Osteoblast (primary cell): ENCODE data around the gene CCDC88B. TPM values are rescaled to one million over a fixed set of nuclear protein-coding genes. Genes with fewer than 3 reads are reported as not detected.

Source experiments
- DNase-seq: peaks from one replicate; pipeline ENCODE4 v3.0.0; 2011; ENCODE audit warnings: low spot score, mixed read lengths; ENCODE audit not compliant: insufficient read length; ENCODE audit errors: missing footprints
- H2AFZ ChIP-seq: 2 replicates; pipeline ENCODE4 v1.6.0; 2011; ENCODE audit warnings: mild to moderate bottlenecking, low read length
- H3K27ac ChIP-seq: 2 replicates; pipeline ENCODE4 v1.5.1; 2011; ENCODE audit warnings: mild to moderate bottlenecking, low read depth, low read length, moderate library complexity
- H3K27me3 ChIP-seq: 2 replicates; pipeline ENCODE4 v1.6.0; 2012; ENCODE audit warnings: mild to moderate bottlenecking, control low read depth, inconsistent platforms, low read length, moderate library complexity; ENCODE audit not compliant: insufficient read depth
- H3K36me3 ChIP-seq: 2 replicates; pipeline ENCODE4 v1.5.1; 2011; ENCODE audit warnings: mild to moderate bottlenecking, low read length, control low read depth, moderate library complexity; ENCODE audit not compliant: insufficient read depth
- H3K4me1 ChIP-seq: 2 replicates; pipeline ENCODE4 v1.5.1; 2011; ENCODE audit warnings: mild to moderate bottlenecking, low read length, control low read depth, moderate library complexity; ENCODE audit not compliant: insufficient read depth
- H3K4me2 ChIP-seq: 2 replicates; pipeline ENCODE4 v1.6.0; 2011; ENCODE audit warnings: mild to moderate bottlenecking, low read length; ENCODE audit not compliant: insufficient read depth
- H3K4me3 ChIP-seq: fragments of 200-600 bp; sonication (generic); 3 replicates; pipeline ENCODE4 v1.5.1; 2012; ENCODE audit warnings: mild to moderate bottlenecking, low read length, inconsistent platforms; ENCODE audit not compliant: insufficient read depth
- H3K79me2 ChIP-seq: 2 replicates; pipeline ENCODE4 v1.6.0; 2012; ENCODE audit warnings: mild to moderate bottlenecking, low read length, control low read depth, inconsistent platforms; ENCODE audit not compliant: insufficient read depth
- H3K9me3 ChIP-seq: 2 replicates; pipeline ENCODE4 v1.5.1; 2011; ENCODE audit warnings: low read depth, low read length, control low read depth
- H4K20me1 ChIP-seq: 2 replicates; pipeline ENCODE4 v1.6.0; 2012; ENCODE audit warnings: mild to moderate bottlenecking, low read length, control low read depth; ENCODE audit not compliant: insufficient read depth
- CTCF ChIP-seq: IDR thresholded peaks from 2 replicates; pipeline ENCODE4 v1.5.1; 2011; ENCODE audit warnings: mild to moderate bottlenecking, low read depth, low read length, moderate library complexity; ENCODE audit errors: extremely low read depth
- total RNA-seq: library from RNA; depleted of rRNA; stranded (reverse); fragments of >200 nt; gene quantifications from 2 replicates; pipeline ENCODE4 v1.2.3, GENCODE V29; 2012

The CCDC88B gene
- total RNA-seq, 1 donor = 1.4 TPM

GRCh38 chr11:64318766-64319761, 20.9 kb upstream of the CCDC88B start:
- Histone ChIP-seq H2AFZ (peak overlapping the region; percentile 67), H4K20me1 (peaks cover 7% of the 10 kb centered on the region), H3K4me2 (peak overlapping the region; percentile 92), H3K36me3 (peaks cover 30% of the 10 kb centered on the region), H3K4me1 (peaks cover 11% of the 10 kb centered on the region), H3K79me2 (peaks cover 26% of the 10 kb centered on the region), H3K27ac (peak overlapping the region; percentile 51), H3K27me3 (no peaks in the 10 kb centered on the region), H3K9me3 (no peaks in the 10 kb centered on the region), H3K4me3 (peak overlapping the region; percentile 99)
- TF ChIP-seq CTCF = no peak
- DNase-seq = peak; percentile 75

- Histone ChIP-seq H2AFZ (no peak overlapping the region), H3K9me3 (no peaks in the 10 kb centered on the region), H3K4me3 (no peak overlapping the region), H3K79me2 (peaks cover 26% of the 10 kb centered on the region), H3K4me2 (no peak overlapping the region), H3K27me3 (no peaks in the 10 kb centered on the region), H4K20me1 (peaks cover 7% of the 10 kb centered on the region), H3K4me1 (peaks cover 11% of the 10 kb centered on the region), H3K36me3 (peaks cover 22% of the 10 kb centered on the region), H3K27ac (no peak overlapping the region)
- peak; percentile 67 for DNase-seq
- TF ChIP-seq CTCF = no peak
These were observed 19.4 kb upstream of the CCDC88B start for GRCh38 chr11:64320556-64320955.

- peaks cover 25% of the 10 kb centered on the region for H3K79me2 ChIP-seq
These were observed 19.0 kb upstream of the CCDC88B start for GRCh38 chr11:64321026-64321425.

More at GRCh38 chr11:64321026-64321425, 19.0 kb upstream of the CCDC88B start:
- Histone ChIP-seq H2AFZ (no peak overlapping the region), H3K27ac (no peak overlapping the region), H3K4me1 (peaks cover 11% of the 10 kb centered on the region), H3K36me3 (peaks cover 21% of the 10 kb centered on the region), H3K4me2 (no peak overlapping the region), H3K9me3 (no peaks in the 10 kb centered on the region), H3K4me3 (no peak overlapping the region), H4K20me1 (peaks cover 7% of the 10 kb centered on the region), H3K27me3 (no peaks in the 10 kb centered on the region)
- DNase-seq = peak; percentile 22
- no peak for TF ChIP-seq CTCF
